ENCODE measurements around the gene ADAM19.

GRCh38 chr5:157505496-157505895 lies 70.1 kb downstream of the ADAM19 start:
- TF ChIP-seq, protein P1, sequence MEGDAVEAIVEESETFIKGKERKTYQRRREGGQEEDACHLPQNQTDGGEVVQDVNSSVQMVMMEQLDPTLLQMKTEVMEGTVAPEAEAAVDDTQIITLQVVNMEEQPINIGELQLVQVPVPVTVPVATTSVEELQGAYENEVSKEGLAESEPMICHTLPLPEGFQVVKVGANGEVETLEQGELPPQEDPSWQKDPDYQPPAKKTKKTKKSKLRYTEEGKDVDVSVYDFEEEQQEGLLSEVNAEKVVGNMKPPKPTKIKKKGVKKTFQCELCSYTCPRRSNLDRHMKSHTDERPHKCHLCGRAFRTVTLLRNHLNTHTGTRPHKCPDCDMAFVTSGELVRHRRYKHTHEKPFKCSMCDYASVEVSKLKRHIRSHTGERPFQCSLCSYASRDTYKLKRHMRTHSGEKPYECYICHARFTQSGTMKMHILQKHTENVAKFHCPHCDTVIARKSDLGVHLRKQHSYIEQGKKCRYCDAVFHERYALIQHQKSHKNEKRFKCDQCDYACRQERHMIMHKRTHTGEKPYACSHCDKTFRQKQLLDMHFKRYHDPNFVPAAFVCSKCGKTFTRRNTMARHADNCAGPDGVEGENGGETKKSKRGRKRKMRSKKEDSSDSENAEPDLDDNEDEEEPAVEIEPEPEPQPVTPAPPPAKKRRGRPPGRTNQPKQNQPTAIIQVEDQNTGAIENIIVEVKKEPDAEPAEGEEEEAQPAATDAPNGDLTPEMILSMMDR (IDR thresholded peaks at IDR 0.05; ENCODE audit: borderline replicate concordance, extremely low read depth, low read length, poor library complexity, severe bottlenecking), result no peak
- TF ChIP-seq EZH2 (IDR thresholded peaks at IDR 0.05; ENCODE audit: borderline replicate concordance, low read depth, low read length, severe bottlenecking), result no peak

Data from DND-41 (cell line).